ENCODE data around the gene IGSF21. TPM values are rescaled to one million over a fixed set of nuclear protein-coding genes. Genes with fewer than 3 reads are reported as not detected.
A peak's percentile ranks its signal among the peaks of the same experiment; 100 is the strongest.

Gene IGSF21
- total and polyA plus RNA-seq, 2 of the 8 experiments (the other 6 are each of a cell fraction or from before 2014, with no cell fraction given): 22.5 to 28.5 TPM

DNA sequence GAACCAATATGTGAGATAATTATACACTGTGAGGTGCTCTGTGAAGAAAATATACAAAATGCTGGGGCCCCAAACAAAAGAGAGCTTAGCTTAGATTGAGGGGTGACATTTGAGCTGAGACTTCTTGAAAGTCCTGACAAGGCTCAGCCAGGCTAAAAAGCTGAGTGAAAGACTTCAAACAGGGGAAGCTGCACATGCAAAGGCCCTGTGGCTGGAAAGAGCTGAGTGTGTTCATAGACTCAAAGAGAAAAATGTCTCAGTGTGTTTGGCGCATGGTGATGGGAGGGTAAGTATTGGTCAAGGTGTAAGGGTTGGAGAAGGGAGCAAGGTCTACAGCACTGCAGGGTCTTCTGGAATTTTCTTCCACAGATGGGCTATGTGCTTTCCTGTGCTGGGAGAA is 245.9 kb downstream of the IGSF21 start:
- ChIA-PET CTCF (ENCODE audit: partially characterized antibody) (interaction anchor here (1.7 to 2.9 kb wide), 4 partner anchors 21 to 107 kb away, joined by 3 to 15 read pairs (median 8); no protein-coding TSS in a partner anchor), POLR2A (ENCODE audit: partially characterized antibody) (interaction anchor here (1.2 kb wide), 1 partner anchor 8 kb away, joined by 3 read pairs; no protein-coding TSS in a partner anchor)
- Histone ChIP-seq H2AFZ (ENCODE audit: low read length) (no peak overlapping the region), H3K23me2 (ENCODE audit: low read depth, low read length) (peaks cover 8% of the 10 kb centered on the region; the same call in 1 of the 2 replicates), H2BK20ac (ENCODE audit: low read length) (peak overlapping the region; percentile 61; the same call in 1 of the 2 replicates), H2BK120ac (replicated peaks; ENCODE audit: low read depth, low read length) (no peak overlapping the region), H3K14ac (ENCODE audit: insufficient read length) (no peak overlapping the region), H3K27ac (ENCODE audit: low read depth, low read length) (no peak overlapping the region), H4K91ac (replicated peaks; ENCODE audit: insufficient read length, low read length) (no peak overlapping the region), H3K4me3 (ENCODE audit: extremely low read depth in 1 of 4, insufficient read depth in 2 of 4, low read depth in 3 of 4, low read length in 4 of 4) (no peak overlapping the region), H2BK12ac (ENCODE audit: low read depth, low read length) (peak overlapping the region; percentile 39; the same call in 1 of the 2 replicates), H3K4me2 (ENCODE audit: insufficient read depth in 1 of 2, low read depth in 2 of 2, low read length in 2 of 2) (no peak overlapping the region), H3K56ac (replicated peaks; ENCODE audit: insufficient read length, low read depth, low read length) (no peak overlapping the region), H2BK15ac (ENCODE audit: low read length) (peak overlapping the region; percentile 75; the same call in 1 of the 2 replicates), H3K36me3 (ENCODE audit: control insufficient read depth in 2 of 4, insufficient read depth in 4 of 4, low read length in 3 of 4) (no peaks in the 10 kb centered on the region), H4K20me1 (replicated peaks in 1 of 2; ENCODE audit: control insufficient read depth in 1 of 2, insufficient read depth in 2 of 2, low read length in 2 of 2) (no peaks in the 10 kb centered on the region), H3K4ac (replicated peaks; ENCODE audit: insufficient read length, low read depth, low read length) (no peak overlapping the region), H3K79me2 (ENCODE audit: control insufficient read depth in 1 of 2, insufficient read depth in 2 of 2, low read length in 2 of 2) (no peaks in the 10 kb centered on the region), H2AK5ac (ENCODE audit: low read depth, low read length) (0 out of 2 replicates have a peak overlapping the region, but pooled peaks have one; percentile 33), H4K8ac (ENCODE audit: extremely low read depth, insufficient read depth, low read length) (no peak overlapping the region), H3K4me1 (replicated peaks in 1 of 4; ENCODE audit: control insufficient read depth in 3 of 4, insufficient read depth in 4 of 4, low read length in 3 of 4) (peaks cover 2 to 7% (median 5%) of the 10 kb centered on the region in 4 experiments; a peak in 6 of 7 replicates), H2BK5ac (ENCODE audit: low read depth, low read length) (no peak overlapping the region), H3K23ac (ENCODE audit: insufficient read length) (no peak overlapping the region), H4K5ac (ENCODE audit: insufficient read length, low read depth, low read length) (no peak overlapping the region), H3K79me1 (ENCODE audit: low read depth, low read length) (no peaks in the 10 kb centered on the region), H3K9ac (replicated peaks in 1 of 4; ENCODE audit: extremely low read depth in 1 of 4, low read depth in 3 of 4, low read length in 3 of 4) (no peak overlapping the region), H3K18ac (ENCODE audit: extremely low read depth, low read length) (no peak overlapping the region), H3K27me3 (replicated peaks in 1 of 4; ENCODE audit: control insufficient read depth in 3 of 4, extremely low read depth in 1 of 4, insufficient read depth in 3 of 4, low read length in 3 of 4) (no peaks in the 10 kb centered on the region), H3K9me3 (ENCODE audit: insufficient read depth in 2 of 2, low read depth in 1 of 2, low read length in 1 of 2) (no peaks in the 10 kb centered on the region)
- TF ChIP-seq JUND (IDR thresholded peaks at IDR 0.05; ENCODE audit: low read length) (no peak), NANOG (IDR thresholded peaks at IDR 0.05; ENCODE audit: insufficient read depth, low read depth, low read length, poor library complexity, severe bottlenecking) (no peak), KDM1A (IDR thresholded peaks at IDR 0.05; ENCODE audit: borderline replicate concordance, low read length) (0 out of 2 replicates have a peak, but pooled peaks have one; percentile 56)
- 79% methylated on average over 1 of the region's 1 CpG; no CpG with 5 or more reads in 1 of the 2 experiments for WGBS, 2 experiments (ENCODE audit: extremely low coverage in 1 of 2, insufficient coverage in 1 of 2, insufficient read length in 1 of 2, insufficient replicate concordance in 2 of 2, low coverage in 1 of 2, low lambda C conversion rate in 2 of 2, missing lambda C conversion rate in 1 of 2)
- no peak for DNase-seq (ENCODE audit: low read depth in 1 of 2, low spot score in 2 of 2)
- FAIRE-seq: no peak
